Hindlimb muscle (tissue), 1 donor: Measurements from ENCODE around the gene IGFALS. TPM values are rescaled to one million over a fixed set of nuclear protein-coding genes. Genes with fewer than 3 reads are reported as not detected.

Experiments used
- DNase-seq: peaks from one replicate; pipeline ENCODE4 v3.0.0-alpha.2; 2013
- polyA plus RNA-seq: library from polyadenylated mRNA; unstranded; fragments of 120-200 nt; gene quantifications from one replicate; pipeline ENCODE4 v1.2.1, GENCODE V29; 2013; ENCODE audit not compliant: insufficient read length

IGFALS gene
- polyA plus RNA-seq, 1 donor: 0.52 TPM

DNA sequence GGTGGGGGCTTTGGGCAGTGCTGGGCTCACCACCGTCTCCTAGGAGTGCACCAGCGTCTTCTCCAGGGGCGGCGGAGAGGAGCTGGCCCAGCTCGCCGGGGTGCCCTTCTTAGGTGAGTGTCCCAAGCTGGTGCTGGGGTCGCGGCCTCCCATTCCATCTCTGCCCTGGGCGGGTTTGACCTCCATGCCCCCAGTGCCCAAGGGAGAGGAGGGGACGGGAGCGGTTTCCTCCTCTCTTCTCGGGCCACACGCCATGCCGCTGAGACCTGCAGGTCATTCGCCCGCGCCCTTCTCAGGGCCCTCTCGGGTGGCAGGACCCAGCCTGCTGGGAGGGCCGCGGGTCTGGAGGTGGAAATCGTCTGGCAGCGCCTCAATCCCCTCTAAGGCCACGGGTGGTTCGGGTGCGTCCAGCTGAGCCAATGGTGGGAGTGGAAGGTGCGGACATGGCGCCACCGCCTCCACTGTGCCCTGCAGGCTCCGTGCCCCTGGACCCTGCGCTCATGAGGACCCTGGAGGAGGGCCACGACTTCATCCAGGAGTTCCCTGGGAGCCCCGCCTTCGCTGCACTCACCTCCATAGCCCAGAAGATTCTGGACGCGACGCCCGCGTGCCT is 5.3 kb downstream of the IGFALS start:
- DNase-seq: no peak

DNA sequence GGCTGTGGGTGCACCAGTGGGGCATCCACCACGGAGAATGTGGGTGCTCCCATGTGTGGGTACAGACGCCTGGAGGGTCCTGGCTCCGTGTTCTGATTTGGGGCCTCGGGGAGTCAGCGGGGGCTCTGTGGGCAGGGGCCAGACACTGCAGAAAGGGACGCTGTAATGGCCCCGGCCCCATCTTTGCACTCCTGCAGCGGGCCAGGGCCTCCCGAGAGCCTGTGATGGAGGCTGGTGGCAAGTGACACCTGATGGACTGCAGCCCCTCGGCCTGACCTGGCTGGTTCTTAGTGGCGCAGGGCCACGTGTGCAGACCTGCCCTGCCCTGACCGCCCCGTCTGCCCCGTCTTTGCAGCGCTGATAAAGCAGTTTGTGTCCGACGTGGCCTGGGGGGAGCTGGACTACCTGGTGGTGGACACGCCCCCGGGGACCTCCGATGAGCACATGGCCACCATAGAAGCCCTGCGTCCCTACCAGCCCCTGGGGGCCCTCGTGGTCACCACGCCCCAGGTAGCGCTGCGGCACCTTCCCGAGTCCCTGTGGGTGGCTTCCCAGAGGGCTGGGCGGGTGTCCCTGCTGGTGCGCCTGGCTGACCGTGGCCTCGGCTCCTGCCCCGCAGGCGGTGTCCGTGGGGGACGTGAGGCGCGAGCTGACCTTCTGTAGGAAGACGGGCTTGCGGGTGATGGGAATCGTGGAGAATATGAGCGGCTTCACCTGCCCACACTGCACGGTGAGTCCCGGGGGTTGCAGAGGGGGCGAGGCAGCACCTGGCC is 6.0 kb downstream of the IGFALS start:
- DNase-seq: no peak

DNA sequence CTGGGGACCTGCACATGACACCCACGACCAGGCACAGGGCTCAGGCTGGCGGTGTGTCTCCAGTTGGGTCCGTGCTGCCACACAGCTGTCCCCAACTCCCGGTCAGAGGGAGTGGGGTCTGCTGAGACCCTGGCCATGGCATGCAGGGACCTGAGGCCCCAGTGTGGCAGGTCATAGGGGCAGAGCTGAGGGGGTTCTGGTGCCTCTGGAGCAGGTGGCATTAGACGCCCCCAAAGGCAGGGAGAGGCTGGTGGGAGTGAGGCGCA is 6.5 kb downstream of the IGFALS start:
- no peak for DNase-seq

DNA sequence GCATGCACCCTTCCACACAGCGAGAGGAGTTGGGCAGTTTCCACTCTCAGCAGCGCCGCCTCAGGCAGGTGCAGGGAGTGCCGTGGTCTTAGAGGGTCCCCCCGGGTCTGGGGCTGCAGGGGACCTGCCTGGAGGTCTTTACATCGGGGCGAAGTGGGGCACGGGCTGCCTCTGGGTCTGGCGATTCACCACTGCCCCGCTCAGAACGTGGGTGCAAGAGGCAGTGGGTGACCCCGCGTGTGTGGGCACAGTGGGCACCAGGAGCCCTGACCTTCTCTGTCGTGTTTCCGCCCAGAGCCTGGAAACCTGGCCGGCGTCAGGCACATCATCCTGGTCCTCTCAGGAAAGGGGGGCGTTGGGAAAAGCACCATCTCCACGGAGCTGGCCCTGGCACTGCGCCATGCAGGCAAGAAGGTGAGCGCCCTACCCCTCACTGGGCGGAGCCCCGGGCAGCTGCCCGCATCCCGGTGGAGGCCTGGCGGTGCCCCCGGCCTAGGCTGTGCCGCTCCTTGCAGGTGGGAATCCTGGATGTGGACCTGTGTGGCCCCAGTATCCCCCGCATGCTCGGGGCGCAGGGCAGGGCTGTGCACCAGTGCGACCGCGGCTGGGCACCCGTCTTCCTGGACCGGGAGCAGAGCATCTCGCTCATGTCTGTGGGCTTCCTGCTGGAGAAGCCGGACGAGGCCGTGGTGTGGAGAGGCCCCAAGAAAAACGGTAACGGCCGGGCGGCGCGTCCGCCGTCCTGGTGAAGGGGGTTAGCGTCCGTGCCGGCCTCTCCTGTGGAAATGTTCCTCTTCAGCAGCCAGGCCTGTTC is 7.1 kb downstream of the IGFALS start:
- DNase-seq: no peak

DNA sequence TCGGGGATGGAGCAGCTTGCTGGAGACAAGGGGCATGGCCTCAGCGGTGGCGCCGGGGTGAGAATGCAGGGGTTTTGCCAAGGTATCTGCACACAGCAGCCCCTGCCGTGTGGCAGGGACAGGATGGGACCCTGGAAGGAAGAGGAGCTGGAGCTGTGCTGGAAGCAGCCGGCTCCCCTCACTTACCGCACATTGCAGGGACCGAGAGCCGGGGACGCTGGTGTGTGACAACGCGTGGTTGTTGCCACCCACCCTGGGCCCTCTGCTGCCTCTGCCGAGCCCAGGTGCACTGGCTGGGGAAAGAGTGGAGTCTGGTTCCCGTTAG is 7.7 kb downstream of the IGFALS start:
- DNase-seq: no peak

DNA sequence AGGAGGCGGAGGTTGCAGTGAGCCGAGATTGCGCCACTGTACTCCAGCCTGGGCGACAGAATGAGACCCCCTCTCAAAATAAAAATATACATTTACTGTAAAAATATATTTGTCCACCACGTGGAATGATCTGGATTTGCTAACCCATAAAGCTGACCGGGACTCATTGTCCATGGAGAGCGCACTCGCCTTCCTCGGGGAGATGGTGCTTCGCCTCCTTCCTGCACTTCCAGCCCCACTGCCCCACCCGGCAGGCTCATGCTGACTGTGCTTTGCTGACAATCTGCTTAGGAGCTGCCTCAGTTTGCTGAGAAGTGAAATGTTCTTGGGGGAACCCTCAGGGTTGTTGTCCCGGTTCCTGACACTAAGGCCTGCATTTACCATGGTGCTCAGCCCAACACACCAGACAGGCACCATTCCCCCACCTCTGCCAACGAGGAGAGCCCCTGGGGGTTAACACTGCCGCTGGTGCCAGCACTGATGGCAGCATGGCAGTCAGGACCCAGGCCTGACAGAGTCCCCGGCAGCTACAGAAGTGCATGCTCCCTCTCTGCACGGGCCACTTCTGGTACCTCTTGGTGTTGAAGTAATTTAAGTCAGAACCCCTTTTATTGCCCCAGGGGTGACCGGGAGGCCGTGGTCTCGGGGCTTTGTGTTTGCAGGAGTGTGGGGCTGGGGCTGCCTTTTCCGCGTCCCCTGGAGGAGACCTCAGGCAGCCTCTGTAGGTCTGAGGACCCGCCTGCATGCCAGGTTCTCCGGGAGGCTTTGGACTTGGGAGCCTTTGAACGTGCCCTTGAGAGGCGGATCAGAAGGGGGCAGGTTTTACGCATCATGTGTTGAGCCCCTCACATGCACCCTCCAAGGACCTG is 8.3 kb downstream of the IGFALS start:
- DNase-seq: no peak

DNA sequence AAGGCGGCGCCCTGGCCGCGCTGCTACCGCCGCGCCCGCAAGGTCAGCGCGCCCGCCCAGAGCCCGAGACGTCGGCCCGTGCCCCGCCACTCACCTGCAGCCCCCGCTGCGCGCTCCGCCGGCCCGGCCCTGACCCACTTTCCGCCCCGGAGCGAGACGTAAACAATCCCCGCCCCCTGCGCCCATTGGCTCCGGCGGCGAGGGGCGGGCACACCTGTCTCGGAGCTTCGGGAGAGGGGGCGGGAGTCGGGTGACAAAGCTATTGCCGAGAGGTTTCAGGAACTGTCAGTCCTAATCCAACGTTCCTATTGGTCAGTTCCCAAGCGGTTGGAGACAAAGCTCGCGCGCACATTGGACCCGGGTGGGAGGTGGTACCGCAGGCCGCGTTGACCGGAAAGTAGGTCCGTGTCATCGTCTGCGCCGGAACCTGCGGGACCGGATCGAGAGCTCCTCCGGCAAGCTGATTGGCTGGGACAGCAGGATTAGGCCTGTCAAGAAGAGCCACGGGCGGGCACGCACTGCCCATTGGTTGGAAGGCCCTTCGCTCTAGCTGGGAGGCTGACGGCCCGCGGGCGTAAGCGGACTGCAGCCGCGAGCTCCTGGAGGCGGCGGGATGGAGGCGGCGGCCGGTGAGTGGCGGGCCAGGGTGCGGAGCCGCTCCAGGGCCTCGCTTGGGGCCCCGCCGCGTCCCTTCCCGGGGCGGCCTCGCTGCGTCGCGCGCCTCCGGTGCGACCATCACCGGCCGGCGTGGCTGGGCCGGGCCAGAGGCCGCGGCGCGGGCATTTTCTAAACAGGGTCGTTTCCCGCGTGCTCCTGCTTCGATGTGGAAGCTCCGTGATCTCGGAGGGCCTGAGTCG is 10.9 kb downstream of the IGFALS start, which contains the start of the genes NUBP2 and SPSB3:
Gene NUBP2 (plus strand): TSS at position 553 of the 857 bp plus-strand sequence. CDS start 61 bp downstream, at position 614.
Gene SPSB3 (minus strand): TSS at position 164 of the 857 bp plus-strand sequence. CDS start 1,088 bp downstream, outside the sequence.
- peak; percentile 100 for DNase-seq

DNA sequence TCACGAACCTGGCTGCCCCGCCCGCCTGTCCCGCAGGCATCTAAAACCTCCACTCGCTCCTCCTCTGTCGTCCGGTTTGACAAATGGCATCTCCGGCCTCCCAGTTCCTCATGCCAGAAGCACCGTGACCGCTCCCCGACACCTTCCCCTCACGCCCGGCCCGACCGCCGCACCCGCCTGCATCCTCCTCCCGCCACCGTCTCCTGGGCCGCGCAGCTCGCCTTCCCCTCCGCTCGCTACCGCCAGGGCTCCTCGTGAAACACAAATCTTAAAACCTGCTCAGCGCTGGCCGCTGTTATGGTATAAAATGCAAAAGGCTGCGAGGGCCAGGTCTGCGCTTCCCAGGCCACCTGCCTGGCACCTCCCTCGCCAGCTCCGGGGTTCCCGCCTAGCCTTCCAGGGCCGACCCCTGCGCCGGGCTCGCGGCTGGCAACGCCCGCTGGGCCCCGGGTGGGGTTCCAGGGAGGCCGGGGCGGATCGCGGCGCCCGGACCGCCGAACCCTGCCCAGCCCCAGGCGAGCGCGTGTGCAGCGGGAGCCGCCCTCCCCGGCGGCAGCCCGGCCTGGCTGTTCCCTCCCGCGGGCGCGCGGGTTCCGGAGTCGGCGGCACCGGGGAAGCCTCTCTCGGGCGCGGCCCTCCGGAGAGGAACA is 11.6 kb downstream of the IGFALS start:
- no peak for DNase-seq

DNA sequence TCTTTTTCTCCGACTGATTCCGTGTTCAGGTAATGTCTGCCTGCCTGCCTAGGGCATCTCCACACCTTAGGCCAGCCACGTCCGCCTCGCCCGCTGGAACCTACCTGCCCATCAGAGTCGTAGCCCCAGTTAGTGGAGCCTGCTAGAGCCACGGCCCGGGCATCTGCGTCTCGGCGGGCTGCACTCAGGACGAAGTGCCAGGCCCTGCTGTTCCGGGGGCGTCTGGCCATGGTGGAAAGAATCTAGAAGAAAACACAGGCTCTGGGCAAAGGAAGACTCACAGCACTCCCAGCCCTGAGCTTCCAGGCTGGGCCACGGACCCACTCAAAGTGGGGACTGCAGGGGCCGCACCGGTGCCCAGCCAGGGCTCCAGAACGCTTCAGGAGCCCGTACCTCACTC is 12.3 kb downstream of the IGFALS start:
- no peak for DNase-seq

DNA sequence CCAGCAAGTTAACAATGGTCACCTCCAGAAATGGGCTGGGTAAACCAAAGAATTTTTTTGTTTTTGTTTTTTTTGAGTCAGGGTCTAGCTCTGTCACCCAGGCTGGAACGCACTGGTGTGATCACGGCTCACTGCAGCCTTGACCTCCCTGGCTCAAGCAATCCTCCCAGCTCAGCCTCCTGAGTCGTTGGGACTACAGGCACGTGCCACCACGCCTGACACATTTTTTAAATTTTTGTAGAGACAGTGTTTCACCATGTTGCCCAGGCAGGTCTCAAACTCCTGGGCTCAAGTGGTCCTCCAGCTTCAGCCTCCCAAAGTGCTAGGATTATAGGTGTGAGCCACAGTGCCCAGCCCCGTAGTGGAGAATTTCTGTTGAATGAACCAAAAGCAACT is 12.8 kb downstream of the IGFALS start:
- no peak for DNase-seq

DNA sequence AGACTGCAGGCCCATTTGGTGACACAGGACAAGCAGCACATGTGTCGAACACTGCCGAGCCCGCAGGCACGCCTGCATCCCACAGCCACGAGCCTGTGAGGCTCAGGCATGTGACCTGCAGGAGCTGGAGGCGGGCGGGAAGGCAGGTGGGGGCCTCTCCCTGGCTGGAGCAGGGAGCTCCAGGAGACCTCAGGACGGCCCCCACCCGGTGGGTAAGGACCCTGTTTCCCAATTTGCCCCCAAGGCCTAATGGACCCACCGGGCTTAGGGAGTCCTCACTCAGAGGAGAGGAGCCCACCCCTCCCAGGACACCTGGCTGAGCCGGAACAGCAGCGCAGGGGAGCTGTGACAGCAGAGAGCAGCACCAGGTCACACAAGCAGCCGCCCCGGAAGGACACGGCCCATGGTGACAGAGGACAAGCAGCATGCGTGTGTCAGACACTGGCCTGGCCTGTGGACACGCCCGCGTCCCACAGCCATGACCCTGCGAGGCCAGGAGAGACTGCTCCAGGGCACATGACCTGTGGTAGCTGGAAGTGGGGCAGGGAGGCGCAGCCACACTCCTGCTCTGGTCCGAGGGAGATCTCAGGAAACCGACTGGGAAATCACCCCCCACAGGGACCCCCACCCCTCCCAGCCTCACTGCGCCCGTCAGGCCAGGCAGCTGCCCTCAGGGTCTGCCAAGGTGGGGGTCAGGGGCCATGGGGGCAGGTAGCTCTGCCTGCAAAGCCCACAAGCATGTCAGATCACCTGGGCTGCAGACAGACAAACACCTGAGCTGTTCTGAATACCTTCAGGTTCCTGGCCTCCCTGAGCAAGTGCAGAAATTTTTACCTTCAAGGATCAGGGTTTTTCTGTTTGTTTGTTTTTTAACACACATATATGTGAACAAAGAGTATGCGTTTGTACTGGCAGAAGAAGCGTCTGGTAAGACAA is 13.5 kb downstream of the IGFALS start:
- DNase-seq: no peak

DNA sequence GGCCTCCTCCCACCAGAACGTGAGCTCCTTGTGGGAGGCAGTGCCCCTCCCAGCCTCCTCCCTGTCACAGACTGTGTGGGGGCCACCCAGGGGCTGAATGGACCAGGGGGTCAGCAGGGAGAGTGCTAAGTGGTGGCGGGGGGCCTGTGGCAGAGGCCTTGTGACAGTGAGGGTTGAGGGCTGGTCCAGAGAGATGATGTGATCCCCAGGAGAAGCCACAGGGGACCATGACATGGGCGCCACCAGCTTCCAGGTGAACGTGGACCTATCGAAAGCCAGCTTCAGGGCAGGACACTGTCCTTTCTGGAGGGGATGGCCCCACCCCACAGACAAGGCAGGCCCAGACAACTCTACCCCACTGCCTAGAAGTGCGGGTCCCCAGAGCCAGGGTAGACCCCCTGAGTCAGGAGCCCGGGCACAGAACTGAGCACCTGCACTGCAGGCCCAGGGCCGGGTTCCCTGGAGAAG is 14.2 kb downstream of the IGFALS start:
- DNase-seq: no peak

DNA sequence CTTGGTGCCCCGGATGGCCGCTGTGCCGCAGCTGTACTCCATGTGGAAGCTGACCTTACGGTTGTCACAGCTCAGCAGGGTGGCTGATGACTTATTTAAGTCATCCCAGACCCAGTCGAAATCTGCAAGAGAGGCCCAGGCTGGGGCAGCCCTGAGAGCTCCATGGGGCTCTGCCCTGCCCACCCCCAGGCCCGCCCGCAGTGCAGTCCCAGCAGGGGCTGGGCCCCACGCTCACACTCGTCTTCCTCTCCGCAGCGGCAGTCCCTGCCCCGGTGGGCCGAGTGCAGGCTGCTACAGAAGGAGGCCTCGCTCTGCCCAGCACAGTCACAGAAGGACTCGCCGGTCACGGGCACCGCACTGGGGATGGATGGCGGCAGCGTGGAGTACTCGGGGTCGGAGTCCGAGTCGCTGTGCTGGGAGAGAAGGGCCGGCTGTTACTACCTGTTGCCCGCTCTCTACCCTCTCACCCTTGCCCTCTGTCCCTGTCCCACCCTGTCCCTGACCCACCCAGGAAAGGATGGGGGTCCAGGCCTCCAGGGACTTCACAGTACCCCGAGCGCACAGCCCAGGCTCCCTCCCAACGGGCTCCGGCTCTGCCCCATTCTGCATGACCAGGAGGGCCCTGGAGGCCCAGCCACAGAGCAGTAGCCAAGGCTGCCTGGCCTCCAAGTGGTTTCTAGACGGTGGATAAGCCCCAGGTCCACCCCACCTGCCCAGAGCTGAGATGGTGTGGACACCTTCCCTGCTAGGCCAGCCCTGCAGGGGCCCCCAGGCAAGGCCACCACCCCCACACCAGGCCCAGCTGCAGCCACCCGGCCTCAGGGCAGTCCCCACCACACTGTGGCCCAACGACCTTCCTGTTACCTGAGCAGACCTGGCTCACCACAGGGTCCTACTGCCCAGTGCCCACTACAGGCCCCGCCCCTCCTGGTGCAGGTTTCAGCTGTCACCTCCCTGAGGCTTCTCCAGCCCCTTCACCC is 15.0 kb downstream of the IGFALS start:
- no peak for DNase-seq

DNA sequence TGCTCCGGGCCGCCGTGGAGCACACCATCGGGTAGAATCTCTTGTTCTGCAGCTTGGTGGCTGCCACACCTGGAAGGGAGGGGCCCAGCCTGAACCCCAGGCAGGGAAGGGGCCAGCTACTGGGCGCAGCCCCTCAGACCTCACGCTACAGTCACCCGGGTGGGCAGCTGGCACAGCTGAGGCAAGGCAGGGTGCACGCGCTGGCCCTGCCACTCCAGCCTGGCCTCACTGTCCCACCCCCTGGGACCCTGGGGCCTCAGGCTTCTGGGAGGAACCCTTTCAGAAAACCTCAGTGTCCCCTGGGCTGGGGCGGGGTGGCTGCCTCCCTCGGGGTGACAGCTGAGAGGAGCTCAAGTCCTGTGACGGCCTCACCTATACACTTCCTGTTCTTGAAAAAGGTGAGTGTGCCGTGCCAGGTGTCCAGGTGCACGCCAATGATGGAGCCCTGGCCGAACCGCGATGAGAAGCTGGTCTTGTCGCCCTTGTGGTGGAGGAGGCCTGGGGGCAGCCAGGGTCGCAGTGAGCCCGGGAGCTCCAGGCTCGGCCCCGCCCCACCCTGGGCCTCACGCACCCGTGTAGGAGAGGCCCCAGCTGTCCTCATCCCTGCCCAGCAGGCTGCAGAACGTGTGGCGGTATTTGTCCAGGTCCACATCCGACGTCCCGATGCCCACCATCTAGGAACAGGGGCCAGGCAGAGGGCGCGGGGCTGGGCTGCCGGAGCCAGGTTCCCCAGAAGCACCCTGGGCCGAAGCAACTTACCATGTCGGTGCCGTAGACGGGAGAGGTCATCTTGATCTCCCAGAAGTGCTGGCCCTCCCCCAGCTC is 15.9 kb downstream of the IGFALS start:
- no peak for DNase-seq

DNA sequence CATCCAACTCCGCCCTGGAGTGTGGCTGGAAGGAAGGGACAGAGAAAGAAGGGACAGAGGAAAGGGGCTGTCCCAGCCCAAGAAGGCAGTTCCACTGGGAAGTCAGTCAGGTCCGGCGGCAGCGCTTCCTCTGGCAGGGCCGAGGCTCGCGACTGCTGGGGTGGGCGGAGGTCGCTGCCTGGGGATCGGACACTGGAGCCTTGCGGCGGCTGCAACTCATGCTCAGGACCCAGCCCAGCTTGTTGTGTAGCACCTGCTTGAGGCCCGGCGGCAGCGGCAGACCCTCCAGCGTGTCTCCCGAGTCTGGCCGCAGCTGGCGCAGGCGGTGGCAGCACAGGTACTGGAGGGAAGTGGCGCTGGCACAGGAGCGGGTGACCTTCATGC is 16.5 kb downstream of the IGFALS start:
- no peak for DNase-seq

DNA sequence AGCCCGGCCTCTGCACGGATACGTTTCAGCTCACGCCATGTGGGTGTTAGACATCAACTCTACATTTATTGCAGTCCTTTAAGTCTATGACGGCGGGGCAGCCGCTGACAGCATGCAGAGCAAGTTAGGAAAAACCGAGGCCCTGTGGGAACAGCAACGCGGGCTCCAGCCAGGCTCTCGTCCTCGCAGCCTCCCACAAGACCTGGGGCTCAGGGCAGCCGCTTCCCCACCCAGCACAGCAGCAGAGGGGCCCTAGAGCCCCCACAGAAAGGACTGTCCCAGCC is 16.9 kb downstream of the IGFALS start:
- no peak for DNase-seq

DNA sequence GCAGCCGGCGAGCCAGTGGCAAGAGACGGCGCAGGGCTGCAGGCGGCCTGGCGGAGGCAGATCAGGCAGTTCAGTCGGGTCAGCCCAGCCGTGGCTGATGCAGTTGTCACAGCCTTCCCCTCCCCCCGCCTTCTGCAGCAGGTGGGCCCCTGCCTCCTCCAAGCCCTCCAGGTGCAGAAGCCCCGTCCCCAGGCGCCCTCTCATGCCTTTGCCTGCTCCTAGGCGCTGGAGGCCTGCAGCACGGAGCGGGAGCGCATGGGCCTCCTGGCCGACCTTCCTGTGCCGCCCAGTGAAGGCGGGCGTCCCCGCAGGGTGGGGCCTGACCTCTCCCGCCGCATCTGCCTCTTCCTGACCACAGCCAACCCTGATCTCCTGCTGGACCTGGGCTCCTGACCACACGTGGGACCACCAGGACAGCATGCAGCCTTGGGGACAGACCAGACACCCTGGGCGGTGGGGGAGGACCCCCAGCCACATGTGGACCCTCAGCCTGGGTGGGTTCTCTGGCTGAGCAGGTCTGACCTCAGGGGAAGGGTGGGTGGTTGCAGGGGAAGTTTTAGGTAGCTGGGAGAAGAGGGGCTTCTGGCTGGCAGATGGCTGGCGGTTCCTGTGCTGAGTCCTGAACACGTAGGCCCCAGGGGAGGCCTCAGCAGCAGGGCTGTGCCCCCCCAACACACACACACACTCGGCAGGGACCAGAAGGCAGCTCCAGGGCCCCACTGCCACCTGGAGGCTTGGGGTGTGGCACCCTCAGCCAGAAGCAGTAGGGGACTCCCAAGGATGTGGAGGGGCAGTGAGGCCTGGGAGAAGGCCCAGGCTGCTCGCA is 17.4 kb downstream of the IGFALS start:
- no peak for DNase-seq
